Nephron (organoid): ENCODE measurements around the gene NKX2-8.

Experiments
- H3K27ac Mint-ChIP-seq, 3 experiments: 2 replicates each; pipeline ENCODE4 v1.8.0; 2020; ENCODE audit warnings: mixed read lengths in 3 of 3, mild to moderate bottlenecking in 2 of 3, moderate library complexity in 1 of 3
- H3K27me3 Mint-ChIP-seq: 2 replicates; pipeline ENCODE4 v1.8.0; 2021; ENCODE audit warnings: low read depth, mild to moderate bottlenecking, moderate library complexity, mixed read lengths
- H3K36me3 Mint-ChIP-seq: 2 replicates; pipeline ENCODE4 v1.8.0; 2020; ENCODE audit warnings: low read depth, mixed read lengths
- H3K4me1 Mint-ChIP-seq: 2 replicates; pipeline ENCODE4 v1.8.0; 2020; ENCODE audit warnings: mixed read lengths
- H3K4me3 Mint-ChIP-seq, 3 experiments: 2 replicates each; pipeline ENCODE4 v1.8.0; 2020; ENCODE audit warnings: mild to moderate bottlenecking in 3 of 3, mixed read lengths in 3 of 3, moderate library complexity in 2 of 3
- H3K9me3 Mint-ChIP-seq: 2 replicates; pipeline ENCODE4 v1.8.0; 2020; ENCODE audit warnings: mixed read lengths
- TF ChIP-seq, protein P1 (sequence below), 3 experiments: fragments of 200-600 bp; sonication (generic); IDR thresholded peaks; one replicate each; pipeline ENCODE4 v1.5.0; 2021; ENCODE audit warnings: antibody characterized with exemption in 3 of 3; ENCODE audit not compliant: unreplicated experiment in 3 of 3

The NKX2-8 gene

DNA sequence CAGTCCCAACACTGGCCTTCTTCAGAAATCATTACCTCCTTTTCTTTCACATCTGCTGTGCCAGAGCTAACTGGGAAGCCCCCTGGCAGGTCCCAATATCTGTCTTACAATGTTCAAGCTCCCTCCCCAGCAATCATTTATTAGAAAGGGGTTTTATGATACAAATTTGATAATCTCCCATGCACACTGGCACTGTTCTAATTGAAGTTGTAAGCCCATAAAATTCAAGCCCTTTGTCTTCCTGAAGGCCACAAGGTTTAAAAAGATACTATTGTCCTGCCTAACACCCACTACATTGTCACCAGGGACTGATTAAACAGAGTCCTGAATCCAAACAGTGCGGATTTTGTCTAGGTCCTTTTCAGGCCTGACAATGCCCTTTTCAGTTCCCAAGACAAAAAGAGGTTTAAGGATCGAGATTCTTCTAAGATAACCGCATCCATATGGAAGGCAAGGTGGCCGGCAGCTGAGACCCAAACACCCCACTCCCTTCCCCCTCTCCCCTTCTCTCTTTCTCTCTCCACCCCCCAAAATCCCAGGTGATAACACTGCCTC lies 3.3 kb downstream of the NKX2-8 start:
- H3K4me1 Mint-ChIP-seq: no peaks in the 10 kb centered on the region
- H3K4me3 Mint-ChIP-seq: no peak overlapping the region
- H3K9me3 Mint-ChIP-seq: no peaks in the 10 kb centered on the region
- no peaks in the 10 kb centered on the region for H3K27me3 Mint-ChIP-seq
- no peak overlapping the region for H3K27ac Mint-ChIP-seq
- TF ChIP-seq, protein P1, sequence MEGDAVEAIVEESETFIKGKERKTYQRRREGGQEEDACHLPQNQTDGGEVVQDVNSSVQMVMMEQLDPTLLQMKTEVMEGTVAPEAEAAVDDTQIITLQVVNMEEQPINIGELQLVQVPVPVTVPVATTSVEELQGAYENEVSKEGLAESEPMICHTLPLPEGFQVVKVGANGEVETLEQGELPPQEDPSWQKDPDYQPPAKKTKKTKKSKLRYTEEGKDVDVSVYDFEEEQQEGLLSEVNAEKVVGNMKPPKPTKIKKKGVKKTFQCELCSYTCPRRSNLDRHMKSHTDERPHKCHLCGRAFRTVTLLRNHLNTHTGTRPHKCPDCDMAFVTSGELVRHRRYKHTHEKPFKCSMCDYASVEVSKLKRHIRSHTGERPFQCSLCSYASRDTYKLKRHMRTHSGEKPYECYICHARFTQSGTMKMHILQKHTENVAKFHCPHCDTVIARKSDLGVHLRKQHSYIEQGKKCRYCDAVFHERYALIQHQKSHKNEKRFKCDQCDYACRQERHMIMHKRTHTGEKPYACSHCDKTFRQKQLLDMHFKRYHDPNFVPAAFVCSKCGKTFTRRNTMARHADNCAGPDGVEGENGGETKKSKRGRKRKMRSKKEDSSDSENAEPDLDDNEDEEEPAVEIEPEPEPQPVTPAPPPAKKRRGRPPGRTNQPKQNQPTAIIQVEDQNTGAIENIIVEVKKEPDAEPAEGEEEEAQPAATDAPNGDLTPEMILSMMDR (IDR thresholded peaks at IDR 0.05; ENCODE audit: unreplicated experiment in 3 of 3): no peak
- H3K36me3 Mint-ChIP-seq: no peaks in the 10 kb centered on the region

- no peaks in the 10 kb centered on the region for H3K36me3 Mint-ChIP-seq
- H3K9me3 Mint-ChIP-seq: no peaks in the 10 kb centered on the region
- no peak overlapping the region for H3K27ac Mint-ChIP-seq
- no peaks in the 10 kb centered on the region for H3K4me1 Mint-ChIP-seq
- no peak overlapping the region for H3K4me3 Mint-ChIP-seq
- H3K27me3 Mint-ChIP-seq: peaks cover 47% of the 10 kb centered on the region
- TF ChIP-seq, protein P1 (IDR thresholded peaks at IDR 0.05; ENCODE audit: unreplicated experiment in 3 of 3): no peak
Measured at GRCh38 chr14:36570065-36570464, 12.3 kb downstream of the NKX2-8 start.

- TF ChIP-seq, protein P1 (IDR thresholded peaks at IDR 0.05; ENCODE audit: unreplicated experiment in 3 of 3): peak; percentile 80 to 81 (median 81)
- Mint-ChIP-seq H3K4me3 (no peak overlapping the region), H3K27me3 (peaks cover 46% of the 10 kb centered on the region), H3K36me3 (no peaks in the 10 kb centered on the region), H3K27ac (no peak overlapping the region), H3K9me3 (no peaks in the 10 kb centered on the region), H3K4me1 (no peaks in the 10 kb centered on the region)
Measured at GRCh38 chr14:36556811-36557433, 25.5 kb downstream of the NKX2-8 start.

GRCh38 chr14:36555998-36556743 lies 26.2 kb downstream of the NKX2-8 start:
- Mint-ChIP-seq H3K9me3 (no peaks in the 10 kb centered on the region), H3K4me3 (no peak overlapping the region), H3K4me1 (no peaks in the 10 kb centered on the region), H3K36me3 (no peaks in the 10 kb centered on the region), H3K27me3 (peaks cover 41% of the 10 kb centered on the region), H3K27ac (no peak overlapping the region)
- TF ChIP-seq, protein P1 (IDR thresholded peaks at IDR 0.05; ENCODE audit: unreplicated experiment in 3 of 3): no peak

DNA sequence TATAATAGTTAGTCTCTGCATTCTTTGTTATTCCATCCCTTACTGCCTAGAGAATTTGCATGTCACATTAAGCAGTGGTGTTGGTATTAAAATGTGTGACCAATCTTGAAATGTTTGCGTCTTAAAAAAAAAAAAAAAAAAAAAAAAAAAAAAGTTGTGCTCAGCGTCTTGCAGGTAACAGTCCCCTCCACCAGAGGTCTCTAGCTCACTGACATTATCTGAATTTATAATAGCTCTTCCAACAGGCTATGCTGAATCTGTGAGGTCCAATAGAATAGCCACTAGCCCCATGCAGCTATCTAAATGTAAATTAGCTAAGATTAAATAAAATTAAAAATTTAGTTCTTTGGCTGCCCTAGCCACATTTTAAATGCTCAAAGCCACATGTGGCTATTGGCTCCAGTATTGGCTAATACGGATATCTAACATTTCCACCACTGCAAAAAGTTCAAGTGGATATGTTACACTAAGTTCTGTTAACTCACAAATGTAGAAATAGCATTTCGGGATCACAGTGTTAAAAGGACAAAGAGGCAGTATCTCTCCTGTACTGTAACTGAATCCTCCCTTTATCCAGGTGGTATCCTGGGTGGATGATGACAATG lies 28.7 kb downstream of the NKX2-8 start:
- peaks cover 33% of the 10 kb centered on the region for H3K27me3 Mint-ChIP-seq
- no peak overlapping the region for H3K4me3 Mint-ChIP-seq
- TF ChIP-seq, protein P1 (IDR thresholded peaks at IDR 0.05; ENCODE audit: unreplicated experiment in 3 of 3): peak; percentile 65 to 76 (median 69)
- H3K4me1 Mint-ChIP-seq: no peaks in the 10 kb centered on the region
- H3K27ac Mint-ChIP-seq: no peak overlapping the region
- H3K36me3 Mint-ChIP-seq: no peaks in the 10 kb centered on the region
- no peaks in the 10 kb centered on the region for H3K9me3 Mint-ChIP-seq
